ENCODE data around the gene KCNMA1. TPM values are rescaled to one million over a fixed set of nuclear protein-coding genes. Genes with fewer than 3 reads are reported as not detected.

Gene KCNMA1
- total RNA-seq, 2 donors from 2014 or later, result 29.1 to 37.9 TPM

DNA sequence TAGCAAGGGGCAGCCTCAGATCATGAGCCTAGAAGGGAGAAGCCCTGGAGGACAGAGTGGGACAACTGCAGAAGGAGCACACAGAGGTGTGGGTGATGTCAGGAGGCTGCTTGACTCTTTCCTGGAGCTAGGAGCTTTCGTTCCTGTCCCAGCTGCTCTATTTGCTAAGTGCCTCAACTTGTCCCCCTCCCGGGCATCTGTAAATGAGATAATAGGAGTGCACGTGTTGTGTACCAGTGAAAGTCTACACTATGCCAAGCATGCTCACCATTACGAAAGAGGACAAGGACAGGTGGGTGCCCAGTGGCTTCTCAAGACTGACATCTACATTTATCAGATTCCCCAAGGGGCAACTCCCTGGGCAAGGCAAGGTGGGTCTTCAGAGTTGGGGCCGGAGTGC is 162.7 kb downstream of the KCNMA1 start:
- TF ChIP-seq, protein P1, sequence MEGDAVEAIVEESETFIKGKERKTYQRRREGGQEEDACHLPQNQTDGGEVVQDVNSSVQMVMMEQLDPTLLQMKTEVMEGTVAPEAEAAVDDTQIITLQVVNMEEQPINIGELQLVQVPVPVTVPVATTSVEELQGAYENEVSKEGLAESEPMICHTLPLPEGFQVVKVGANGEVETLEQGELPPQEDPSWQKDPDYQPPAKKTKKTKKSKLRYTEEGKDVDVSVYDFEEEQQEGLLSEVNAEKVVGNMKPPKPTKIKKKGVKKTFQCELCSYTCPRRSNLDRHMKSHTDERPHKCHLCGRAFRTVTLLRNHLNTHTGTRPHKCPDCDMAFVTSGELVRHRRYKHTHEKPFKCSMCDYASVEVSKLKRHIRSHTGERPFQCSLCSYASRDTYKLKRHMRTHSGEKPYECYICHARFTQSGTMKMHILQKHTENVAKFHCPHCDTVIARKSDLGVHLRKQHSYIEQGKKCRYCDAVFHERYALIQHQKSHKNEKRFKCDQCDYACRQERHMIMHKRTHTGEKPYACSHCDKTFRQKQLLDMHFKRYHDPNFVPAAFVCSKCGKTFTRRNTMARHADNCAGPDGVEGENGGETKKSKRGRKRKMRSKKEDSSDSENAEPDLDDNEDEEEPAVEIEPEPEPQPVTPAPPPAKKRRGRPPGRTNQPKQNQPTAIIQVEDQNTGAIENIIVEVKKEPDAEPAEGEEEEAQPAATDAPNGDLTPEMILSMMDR (IDR thresholded peaks at IDR 0.05), result no peak
- TF ChIP-seq POLR2AphosphoS5 (IDR thresholded peaks at IDR 0.05) (no peak), POLR2A (IDR thresholded peaks at IDR 0.05) (no peak)
- Histone ChIP-seq H3K4me1 (replicated peaks) (no peaks in the 10 kb centered on the region), H3K27ac (no peak overlapping the region), H3K36me3 (no peaks in the 10 kb centered on the region), H3K27me3 (replicated peaks; ENCODE audit: insufficient read depth) (no peaks in the 10 kb centered on the region), H3K9me3 (no peaks in the 10 kb centered on the region), H3K4me3 (no peak overlapping the region)
- intact Hi-C loops (cut with DNase I), result loop anchor here (5.0 kb wide), 1 partner anchor 303 kb away; no protein-coding TSS in a partner anchor
- no peak for DNase-seq (ENCODE audit: low spot score)
- whole genome bisulfite sequencing, result 89% methylated on average over 5 of the region's 5 CpGs

DNA sequence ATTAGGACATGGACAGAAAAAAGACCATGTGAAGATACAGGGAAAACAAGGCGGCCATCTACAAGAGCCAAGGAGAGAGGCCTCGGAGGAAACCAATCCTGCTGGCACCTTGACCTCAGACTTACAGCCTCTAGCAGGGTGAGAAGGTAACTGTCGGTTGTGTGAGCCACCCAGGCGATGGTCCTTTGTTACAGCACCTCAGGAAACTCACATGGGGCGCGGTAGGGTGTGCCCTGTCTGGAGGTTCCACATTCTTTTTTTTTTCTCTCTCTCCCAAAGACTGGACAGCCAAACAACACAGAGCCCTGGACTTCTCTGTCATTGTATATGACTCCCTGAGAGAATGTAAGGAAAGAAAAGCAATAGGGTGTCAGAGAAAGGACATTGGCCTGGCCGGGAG is 163.2 kb downstream of the KCNMA1 start:
- Histone ChIP-seq H3K36me3 (no peaks in the 10 kb centered on the region), H3K27ac (no peak overlapping the region), H3K9me3 (no peaks in the 10 kb centered on the region), H3K4me1 (replicated peaks) (no peaks in the 10 kb centered on the region), H3K4me3 (no peak overlapping the region), H3K27me3 (replicated peaks; ENCODE audit: insufficient read depth) (no peaks in the 10 kb centered on the region)
- no peak for DNase-seq (ENCODE audit: low spot score)
- intact Hi-C loops (cut with DNase I), result no loop called here
- 98% methylated on average over 7 of the region's 7 CpGs for WGBS
- TF ChIP-seq, protein P1 (IDR thresholded peaks at IDR 0.05), result no peak
- TF ChIP-seq POLR2A (IDR thresholded peaks at IDR 0.05), result no peak
- TF ChIP-seq POLR2AphosphoS5 (IDR thresholded peaks at IDR 0.05), result no peak

DNA sequence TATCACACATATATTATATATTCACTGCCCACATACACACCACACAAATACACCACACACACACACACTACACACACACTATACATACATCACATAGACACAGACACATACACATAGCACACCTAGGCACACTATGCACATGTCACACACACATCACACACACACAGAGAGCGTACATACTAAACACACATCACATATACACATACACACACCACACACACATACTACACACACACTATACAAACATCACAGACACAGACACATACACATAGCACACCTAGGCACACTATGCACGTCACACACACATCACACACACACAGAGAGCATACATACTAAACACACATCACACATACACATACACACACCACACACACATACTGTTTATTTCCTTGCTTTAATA is 165.5 kb downstream of the KCNMA1 start:
- intact Hi-C loops (cut with DNase I), result no loop called here
- Histone ChIP-seq H3K27ac (no peak overlapping the region), H3K4me3 (no peak overlapping the region), H3K36me3 (no peaks in the 10 kb centered on the region), H3K4me1 (replicated peaks) (no peaks in the 10 kb centered on the region), H3K27me3 (replicated peaks; ENCODE audit: insufficient read depth) (no peaks in the 10 kb centered on the region), H3K9me3 (no peaks in the 10 kb centered on the region)
- TF ChIP-seq, protein P1 (IDR thresholded peaks at IDR 0.05), result no peak
- TF ChIP-seq POLR2AphosphoS5 (IDR thresholded peaks at IDR 0.05), result no peak
- no peak for TF ChIP-seq POLR2A (IDR thresholded peaks at IDR 0.05)
- 90% methylated on average over 2 of the region's 2 CpGs for WGBS
- no peak for DNase-seq (ENCODE audit: low spot score)

DNA sequence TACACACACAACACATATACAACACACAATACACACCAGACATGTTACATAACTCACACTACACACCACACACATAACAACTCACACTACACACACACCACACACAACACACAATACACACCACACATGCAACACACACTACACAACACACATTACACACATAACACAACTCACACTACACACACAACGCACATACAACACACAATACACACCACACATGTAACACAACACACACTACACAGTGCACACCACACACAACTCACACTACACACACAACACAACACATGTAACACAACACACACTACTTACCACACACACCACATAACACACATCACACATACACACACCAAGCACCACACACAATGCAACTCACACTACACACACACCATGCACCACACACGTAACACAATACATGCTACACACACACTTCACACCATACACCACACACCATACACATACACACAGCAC is 166.5 kb downstream of the KCNMA1 start:
- intact Hi-C loops (cut with DNase I), result no loop called here
- Histone ChIP-seq H3K4me3 (no peak overlapping the region), H3K9me3 (no peaks in the 10 kb centered on the region), H3K27ac (no peak overlapping the region), H3K36me3 (no peaks in the 10 kb centered on the region), H3K27me3 (replicated peaks; ENCODE audit: insufficient read depth) (no peaks in the 10 kb centered on the region), H3K4me1 (replicated peaks) (no peaks in the 10 kb centered on the region)
- no peak for DNase-seq (ENCODE audit: low spot score)
- WGBS, result 98% methylated on average over 2 of the region's 2 CpGs
- TF ChIP-seq POLR2AphosphoS5 (IDR thresholded peaks at IDR 0.05) (no peak), POLR2A (IDR thresholded peaks at IDR 0.05) (no peak)
- TF ChIP-seq, protein P1 (IDR thresholded peaks at IDR 0.05), result no peak

DNA sequence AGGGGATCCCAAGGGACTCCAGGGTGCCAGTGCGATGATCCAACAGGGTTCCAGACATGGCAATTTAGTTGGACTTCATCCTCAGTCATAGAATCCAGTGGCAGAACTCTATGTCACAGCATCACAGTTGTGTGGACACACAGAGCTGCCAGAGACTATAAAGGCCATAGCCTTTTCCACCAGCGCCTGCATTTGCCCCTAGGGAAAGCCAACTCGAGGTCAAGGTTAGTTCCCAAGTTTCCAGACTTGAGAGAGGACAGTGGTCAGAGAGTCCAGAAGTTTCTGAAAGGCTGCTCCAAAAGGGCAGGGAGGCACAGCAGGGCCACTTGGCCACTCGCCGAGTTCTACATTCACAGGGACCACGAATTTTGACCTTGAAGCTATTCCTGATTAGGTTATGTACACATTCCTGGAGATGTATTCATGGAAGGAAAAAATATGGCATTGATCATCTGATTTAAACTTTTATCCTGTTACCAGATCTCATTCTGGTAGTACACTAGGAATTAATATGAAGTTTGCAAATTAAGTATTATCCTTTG is 170.1 kb downstream of the KCNMA1 start:
- no peaks in the 10 kb centered on the region for H3K9me3 ChIP-seq
- H3K4me1 ChIP-seq (replicated peaks), result no peaks in the 10 kb centered on the region
- H3K27me3 ChIP-seq (replicated peaks; ENCODE audit: insufficient read depth), result no peaks in the 10 kb centered on the region
- intact Hi-C loops (cut with DNase I), result no loop called here
- H3K4me3 ChIP-seq, result no peak overlapping the region
- WGBS, result 86% methylated on average over 6 of the region's 6 CpGs
- no peak for TF ChIP-seq POLR2A (IDR thresholded peaks at IDR 0.05)
- TF ChIP-seq, protein P1 (IDR thresholded peaks at IDR 0.05), result no peak
- TF ChIP-seq POLR2AphosphoS5 (IDR thresholded peaks at IDR 0.05), result no peak
- no peak overlapping the region for H3K27ac ChIP-seq
- no peaks in the 10 kb centered on the region for H3K36me3 ChIP-seq
- DNase-seq (ENCODE audit: low spot score), result no peak
